K562 (cell line): ENCODE data around the gene TSHR. TPM values are rescaled to one million over a fixed set of nuclear protein-coding genes. Genes with fewer than 3 reads are reported as not detected.

Source experiments
- ATAC-seq: fragments of 200-7000 bp; cut with Tn5 transposase; 3 replicates; pipeline ENCODE4 v1.9.1; 2020; ENCODE audit warnings: moderate library complexity
- BruUV-seq: library from RNA; stranded (reverse); fragments of 400-500 nt; replicated peaks from 2 replicates; lab custom pipeline; 2021; lab: Mats Ljungman, UMichigan
- CTCF ChIA-PET: fragments of 300-600 bp; formaldehyde crosslinking; extraction: SDS; loops from one replicate; lab custom pipeline; 2021; ENCODE audit warnings: low intra/inter-chr PET ratio; lab: Yijun Ruan, JAX
- POLR2A ChIA-PET: fragments of 300-600, 350-650 bp; sonication (Branson Sonifier 250); formaldehyde crosslinking; extraction: SDS; loops from one replicate; lab custom pipeline; 2021; ENCODE audit warnings: antibody characterized with exemption, inconsistent platforms; lab: Yijun Ruan, JAX
- DNase-seq, 4 experiments: peaks; one replicate each; pipeline versions ENCODE4 v3.0.0 to v3.0.0-alpha.2; 2011 to 2018; ENCODE audit warnings: low spot score in 3 of 4, mixed read lengths in 3 of 4; ENCODE audit errors: extremely low read depth in 1 of 4
- FAIRE-seq: peaks from 2 replicates; lab custom pipeline; 2011; peaks lifted over from hg19 to GRCh38; lab: Jason Lieb, UNC
- H2AFZ ChIP-seq: 2 replicates; pipeline ENCODE4 v1.6.0; 2011; ENCODE audit warnings: low read depth, low read length, control low read depth, inconsistent platforms
- H3K27ac ChIP-seq: fragments of 200-600 bp; 3 replicates; pipeline ENCODE4 v1.8.0; 2011; ENCODE audit warnings: low read depth, mild to moderate bottlenecking, control low read depth, inconsistent platforms, low read length, moderate library complexity, mixed read lengths; ENCODE audit errors: extremely low read depth
- H3K27me3 ChIP-seq, 2 experiments: fragments of 300-600 bp in 1 of 2; 2 replicates in 1 of 2; 3 replicates in 1 of 2; pipeline versions ENCODE4 v1.6.0 to v1.8.0; 2011; ENCODE audit warnings: inconsistent platforms in 2 of 2, low read length in 2 of 2, mild to moderate bottlenecking in 1 of 2, mixed read lengths in 1 of 2, moderate library complexity in 1 of 2; ENCODE audit not compliant: control insufficient read depth in 2 of 2, insufficient read depth in 2 of 2
- H3K36me3 ChIP-seq: fragments of 300-600 bp; 3 replicates; pipeline ENCODE4 v1.8.0; 2011; ENCODE audit warnings: mild to moderate bottlenecking, low read length, inconsistent platforms; ENCODE audit not compliant: control insufficient read depth, insufficient read depth
- H3K4me1 ChIP-seq, 2 experiments: fragments of 200-600 bp in 1 of 2; replicated peaks in 1 of 2; 2 replicates in 1 of 2; 3 replicates in 1 of 2; pipeline versions ENCODE4 v1.5.1 to v1.8.0; 2011; ENCODE audit warnings: inconsistent platforms in 2 of 2, low read length in 2 of 2, mild to moderate bottlenecking in 1 of 2, mixed read lengths in 1 of 2, moderate library complexity in 1 of 2; ENCODE audit not compliant: control insufficient read depth in 2 of 2, insufficient read depth in 2 of 2
- H3K4me2 ChIP-seq: 2 replicates; pipeline ENCODE4 v1.6.1; 2011; ENCODE audit warnings: low read length, control low read depth, inconsistent platforms, mixed read lengths; ENCODE audit not compliant: insufficient read depth
- H3K4me3 ChIP-seq: fragments of 200-600 bp; sonication (generic), shearing (Covaris generic); 2 replicates; pipeline ENCODE4 v1.5.1; 2016; ENCODE audit warnings: control low read depth, inconsistent platforms
- H3K79me2 ChIP-seq: fragments of 200-600 bp; 3 replicates; pipeline ENCODE4 v1.8.0; 2011; ENCODE audit warnings: low read length, inconsistent platforms; ENCODE audit not compliant: control insufficient read depth, insufficient read depth
- H3K9ac ChIP-seq, 2 experiments: 2 replicates each; pipeline versions ENCODE4 v1.6.0 to v1.6.1; 2011; ENCODE audit warnings: low read depth in 2 of 2, low read length in 2 of 2, control low read depth in 1 of 2, inconsistent platforms in 1 of 2, mild to moderate bottlenecking in 1 of 2, mixed read lengths in 1 of 2; ENCODE audit not compliant: insufficient read depth in 1 of 2
- H3K9me1 ChIP-seq: one replicate; pipeline ENCODE4 v1.6.0; 2011; ENCODE audit warnings: inconsistent platforms, mild to moderate bottlenecking, low read length, moderate library complexity; ENCODE audit not compliant: control insufficient read depth, insufficient read depth
- H3K9me3 ChIP-seq: replicated peaks from 2 replicates; pipeline ENCODE4 v1.5.1; 2011; ENCODE audit warnings: low read depth, low read length, inconsistent platforms; ENCODE audit not compliant: control insufficient read depth, insufficient read depth
- H4K20me1 ChIP-seq: replicated peaks from 2 replicates; pipeline ENCODE4 v1.6.1; 2011; ENCODE audit warnings: low read length, inconsistent platforms, mixed read lengths; ENCODE audit not compliant: control insufficient read depth, insufficient read depth
- CBFB ChIP-seq: sonication (generic); formaldehyde crosslinking; IDR thresholded peaks from 2 replicates; pipeline ENCODE4 v1.4.0; 2020; ENCODE audit warnings: mild to moderate bottlenecking, missing genetic modification reagents
- ETV6 ChIP-seq, 3 experiments: fragments of 150-350 bp in 1 of 3; sonication (generic) in 1 of 3; formaldehyde crosslinking in 1 of 3; IDR thresholded peaks; 2 replicates each; pipeline versions ENCODE4 v1.6.1 to v1.8.0; 2014 to 2022; ENCODE audit warnings: borderline replicate concordance in 2 of 3, low read depth in 2 of 3, antibody characterized with exemption in 1 of 3, low read length in 1 of 3, mild to moderate bottlenecking in 1 of 3, missing genetic modification reagents in 1 of 3
- NFYB ChIP-seq: IDR thresholded peaks from 2 replicates; pipeline ENCODE4 v1.6.1; 2011; ENCODE audit warnings: mild to moderate bottlenecking, moderate library complexity; ENCODE audit not compliant: insufficient read length; ENCODE audit errors: extremely low read depth
- YBX1 ChIP-seq: fragments of 450-650 bp; IDR thresholded peaks from 2 replicates; pipeline ENCODE4 v1.7.1; 2016; ENCODE audit warnings: mild to moderate bottlenecking
- ZNF175 ChIP-seq: fragments of 200-800 bp; sonication (Bioruptor generic); IDR thresholded peaks from 2 replicates; pipeline ENCODE4 v1.6.1; 2016; ENCODE audit warnings: low read depth, mild to moderate bottlenecking, missing genetic modification characterization, missing compliant biosample characterization
- ZNF239 ChIP-seq: fragments of 250-450 bp; sonication (Bioruptor Pico); IDR thresholded peaks from 2 replicates; pipeline ENCODE4 v1.4.0; 2020; ENCODE audit warnings: mild to moderate bottlenecking
- ZNF3 ChIP-seq: fragments of 250-450 bp; sonication (Bioruptor Pico); IDR thresholded peaks from 2 replicates; pipeline ENCODE4 v1.5.0; 2021; ENCODE audit warnings: mild to moderate bottlenecking, moderate library complexity
- WGBS: fragments of 100-300 bp; shearing (Covaris generic); methylation state at CpG from one replicate; pipeline ENCODE4 v1.1.6; 2016; ENCODE audit warnings: low coverage, mixed read lengths; ENCODE audit not compliant: insufficient coverage; ENCODE audit errors: missing lambda C conversion rate; 5-methylcytosine and 5-hydroxymethylcytosine counted together
- in situ Hi-C: fragments of 300-500 bp; cut with MboI; formaldehyde crosslinking; loops from 4 replicates; pipeline ENCODE4 v1.15.0; 2018; ENCODE audit warnings: inconsistent platforms, mixed read lengths
- intact Hi-C: fragments of 100-400 bp; cut with micrococcal nuclease; formaldehyde crosslinking; loops from 2 replicates; pipeline ENCODE4 v1.14.2; 2022
- polyA plus RNA-seq, 8 experiments: library from polyadenylated mRNA; depleted of rRNA in 4 of 8; stranded (reverse) in 5 of 8; unstranded in 3 of 8; fragments of >200 nt; fragmentation: Nextera tagmentation in 2 of 8; fragmentation: Illumina TruSeq in 1 of 8; extraction: Ambion mirVana in 2 of 8; extraction: Trizol in 1 of 8; gene quantifications; 2 replicates each; pipeline versions ENCODE4 v1.2.1 to v1.2.3, GENCODE V29; 2011 to 2014; ENCODE audit warnings: inconsistent platforms in 1 of 8, missing spikeins in 1 of 8
- total RNA-seq, 7 experiments: library from RNA; depleted of rRNA in 6 of 7; stranded (reverse); fragments of >200 nt in 6 of 7; fragmentation: Illumina TruSeq in 2 of 7; extraction: Trizol in 2 of 7; gene quantifications; 2 replicates each; pipeline versions ENCODE4 v1.2.1 to v1.2.3, GENCODE V29; 2011 to 2021; ENCODE audit warnings: low replicate concordance in 1 of 7
- TF ChIP-seq, protein P1 (sequence below): fragments of 450-650 bp; IDR thresholded peaks from 2 replicates; pipeline ENCODE4 v1.6.1; 2016
- TF ChIP-seq, protein P2 (sequence below): fragments of 450-650 bp; IDR thresholded peaks from 2 replicates; pipeline ENCODE4 v1.6.1; 2016; ENCODE audit warnings: low read depth
- TF ChIP-seq, protein P3 (sequence below), 2 experiments: fragments of 200-800 bp in 1 of 2; sonication (Bioruptor generic) in 1 of 2; sonication (generic) in 1 of 2; formaldehyde crosslinking in 1 of 2; IDR thresholded peaks in 1 of 2; conservative IDR thresholded peaks in 1 of 2; 2 replicates each; pipeline versions ENCODE4 v1.5.0 to v1.6.1; 2016 to 2020; ENCODE audit warnings: missing compliant biosample characterization in 1 of 2, missing genetic modification characterization in 1 of 2, missing genetic modification reagents in 1 of 2

TSHR gene
- total and polyA plus RNA-seq, 9 of the 15 experiments (the other 6 are each of a cell fraction or from before 2014, with no cell fraction given) = 0.01 to 0.10 TPM; not detected in 7

DNA sequence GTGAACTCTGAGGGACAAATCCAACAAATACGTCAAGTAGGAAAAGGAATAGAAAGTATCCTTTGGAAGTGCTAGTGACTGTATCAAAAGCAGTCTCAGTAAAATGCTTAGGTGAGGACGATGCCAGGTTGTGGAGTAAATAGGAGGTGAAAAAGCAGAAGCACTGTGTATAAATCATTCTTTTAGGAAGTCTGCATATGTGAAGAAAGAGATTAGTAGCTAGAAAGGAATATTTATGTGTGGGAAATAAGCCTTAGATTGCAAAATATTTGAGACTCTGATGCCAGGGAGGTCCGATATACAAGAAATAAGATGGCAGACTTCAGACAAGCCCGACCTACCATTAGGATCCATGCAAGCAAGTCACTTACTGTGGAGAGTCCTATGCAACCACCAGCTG, 21.7 kb upstream of the TSHR start:
- Histone ChIP-seq H4K20me1 (no peaks in the 10 kb centered on the region), H2AFZ (no peak overlapping the region), H3K27ac (no peak overlapping the region), H3K9ac (no peak overlapping the region), H3K36me3 (no peaks in the 10 kb centered on the region), H3K4me1 (peaks cover 0 to 2% of the 10 kb centered on the region in 2 experiments; a peak in 2 of 5 replicates), H3K4me2 (no peak overlapping the region), H3K27me3 (no peaks in the 10 kb centered on the region), H3K9me1 (no peaks in the 10 kb centered on the region), H3K4me3 (no peak overlapping the region), H3K9me3 (no peaks in the 10 kb centered on the region), H3K79me2 (no peaks in the 10 kb centered on the region)
- BruUV-seq = no TSS peak
- ChIA-PET CTCF (no interaction called here), POLR2A (no interaction called here)
- ATAC-seq (no peak), FAIRE-seq (no peak), DNase-seq (no peak)
- WGBS = 51% methylated on average over 4 of the region's 4 CpGs
- intact Hi-C loops (no loop called here), in situ Hi-C loops (no loop called here)
- TF ChIP-seq ZNF3 = no peak
- TF ChIP-seq NFYB = no peak
- TF ChIP-seq YBX1 = no peak
- no peak for TF ChIP-seq ZNF239 (CRISPR knock-in tag)
- TF ChIP-seq CBFB (CRISPR knock-in tag) = no peak
- TF ChIP-seq, protein P1, sequence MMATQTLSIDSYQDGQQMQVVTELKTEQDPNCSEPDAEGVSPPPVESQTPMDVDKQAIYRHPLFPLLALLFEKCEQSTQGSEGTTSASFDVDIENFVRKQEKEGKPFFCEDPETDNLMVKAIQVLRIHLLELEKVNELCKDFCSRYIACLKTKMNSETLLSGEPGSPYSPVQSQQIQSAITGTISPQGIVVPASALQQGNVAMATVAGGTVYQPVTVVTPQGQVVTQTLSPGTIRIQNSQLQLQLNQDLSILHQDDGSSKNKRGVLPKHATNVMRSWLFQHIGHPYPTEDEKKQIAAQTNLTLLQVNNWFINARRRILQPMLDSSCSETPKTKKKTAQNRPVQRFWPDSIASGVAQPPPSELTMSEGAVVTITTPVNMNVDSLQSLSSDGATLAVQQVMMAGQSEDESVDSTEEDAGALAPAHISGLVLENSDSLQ = no peak
- no peak for TF ChIP-seq ETV6 (IDR thresholded peaks at IDR 0.05; ENCODE audit: borderline replicate concordance in 1 of 2, low read depth in 2 of 2, low read length in 1 of 2)
- no peak for TF ChIP-seq ETV6 (CRISPR knock-in tag; IDR thresholded peaks at IDR 0.05; ENCODE audit: borderline replicate concordance)
- TF ChIP-seq, protein P2, sequence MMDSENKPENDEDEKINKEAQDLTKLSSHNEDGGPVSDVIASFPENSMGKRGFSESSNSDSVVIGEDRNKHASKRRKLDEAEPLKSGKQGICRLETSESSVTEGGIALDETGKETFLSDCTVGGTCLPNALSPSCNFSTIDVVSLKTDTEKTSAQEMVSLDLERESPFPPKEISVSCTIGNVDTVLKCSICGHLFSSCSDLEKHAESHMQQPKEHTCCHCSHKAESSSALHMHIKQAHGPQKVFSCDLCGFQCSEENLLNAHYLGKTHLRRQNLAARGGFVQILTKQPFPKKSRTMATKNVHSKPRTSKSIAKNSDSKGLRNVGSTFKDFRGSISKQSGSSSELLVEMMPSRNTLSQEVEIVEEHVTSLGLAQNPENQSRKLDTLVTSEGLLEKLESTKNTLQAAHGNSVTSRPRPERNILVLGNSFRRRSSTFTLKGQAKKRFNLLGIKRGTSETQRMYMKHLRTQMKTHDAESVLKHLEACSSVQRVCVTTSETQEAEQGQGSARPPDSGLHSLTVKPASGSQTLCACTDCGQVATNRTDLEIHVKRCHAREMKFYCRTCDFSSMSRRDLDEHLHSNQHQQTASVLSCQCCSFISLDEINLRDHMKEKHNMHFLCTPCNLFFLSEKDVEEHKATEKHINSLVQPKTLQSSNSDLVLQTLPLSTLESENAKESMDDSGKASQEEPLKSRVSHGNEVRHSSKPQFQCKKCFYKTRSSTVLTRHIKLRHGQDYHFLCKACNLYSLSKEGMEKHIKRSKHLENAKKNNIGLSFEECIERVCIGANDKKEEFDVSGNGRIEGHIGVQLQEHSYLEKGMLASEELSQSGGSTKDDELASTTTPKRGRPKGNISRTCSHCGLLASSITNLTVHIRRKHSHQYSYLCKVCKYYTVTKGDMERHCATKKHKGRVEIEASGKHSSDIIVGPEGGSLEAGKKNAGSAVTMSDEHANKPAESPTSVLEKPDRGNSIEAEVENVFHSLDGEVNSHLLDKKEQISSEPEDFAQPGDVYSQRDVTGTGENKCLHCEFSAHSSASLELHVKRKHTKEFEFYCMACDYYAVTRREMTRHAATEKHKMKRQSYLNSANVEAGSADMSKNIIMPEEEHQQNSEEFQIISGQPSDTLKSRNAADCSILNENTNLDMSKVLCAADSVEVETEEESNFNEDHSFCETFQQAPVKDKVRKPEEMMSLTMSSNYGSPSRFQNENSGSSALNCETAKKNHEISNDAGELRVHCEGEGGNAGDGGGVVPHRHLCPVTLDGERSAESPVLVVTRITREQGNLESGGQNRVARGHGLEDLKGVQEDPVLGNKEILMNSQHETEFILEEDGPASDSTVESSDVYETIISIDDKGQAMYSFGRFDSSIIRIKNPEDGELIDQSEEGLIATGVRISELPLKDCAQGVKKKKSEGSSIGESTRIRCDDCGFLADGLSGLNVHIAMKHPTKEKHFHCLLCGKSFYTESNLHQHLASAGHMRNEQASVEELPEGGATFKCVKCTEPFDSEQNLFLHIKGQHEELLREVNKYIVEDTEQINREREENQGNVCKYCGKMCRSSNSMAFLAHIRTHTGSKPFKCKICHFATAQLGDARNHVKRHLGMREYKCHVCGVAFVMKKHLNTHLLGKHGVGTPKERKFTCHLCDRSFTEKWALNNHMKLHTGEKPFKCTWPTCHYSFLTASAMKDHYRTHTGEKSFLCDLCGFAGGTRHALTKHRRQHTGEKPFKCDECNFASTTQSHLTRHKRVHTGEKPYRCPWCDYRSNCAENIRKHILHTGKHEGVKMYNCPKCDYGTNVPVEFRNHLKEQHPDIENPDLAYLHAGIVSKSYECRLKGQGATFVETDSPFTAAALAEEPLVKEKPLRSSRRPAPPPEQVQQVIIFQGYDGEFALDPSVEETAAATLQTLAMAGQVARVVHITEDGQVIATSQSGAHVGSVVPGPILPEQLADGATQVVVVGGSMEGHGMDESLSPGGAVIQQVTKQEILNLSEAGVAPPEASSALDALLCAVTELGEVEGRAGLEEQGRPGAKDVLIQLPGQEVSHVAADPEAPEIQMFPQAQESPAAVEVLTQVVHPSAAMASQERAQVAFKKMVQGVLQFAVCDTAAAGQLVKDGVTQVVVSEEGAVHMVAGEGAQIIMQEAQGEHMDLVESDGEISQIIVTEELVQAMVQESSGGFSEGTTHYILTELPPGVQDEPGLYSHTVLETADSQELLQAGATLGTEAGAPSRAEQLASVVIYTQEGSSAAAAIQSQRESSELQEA = no peak
- no peak for TF ChIP-seq ZNF175
- TF ChIP-seq, protein P3, sequence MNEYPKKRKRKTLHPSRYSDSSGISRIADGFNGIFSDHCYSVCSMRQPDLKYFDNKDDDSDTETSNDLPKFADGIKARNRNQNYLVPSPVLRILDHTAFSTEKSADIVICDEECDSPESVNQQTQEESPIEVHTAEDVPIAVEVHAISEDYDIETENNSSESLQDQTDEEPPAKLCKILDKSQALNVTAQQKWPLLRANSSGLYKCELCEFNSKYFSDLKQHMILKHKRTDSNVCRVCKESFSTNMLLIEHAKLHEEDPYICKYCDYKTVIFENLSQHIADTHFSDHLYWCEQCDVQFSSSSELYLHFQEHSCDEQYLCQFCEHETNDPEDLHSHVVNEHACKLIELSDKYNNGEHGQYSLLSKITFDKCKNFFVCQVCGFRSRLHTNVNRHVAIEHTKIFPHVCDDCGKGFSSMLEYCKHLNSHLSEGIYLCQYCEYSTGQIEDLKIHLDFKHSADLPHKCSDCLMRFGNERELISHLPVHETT (CRISPR knock-in tag; conservative IDR thresholded peaks at IDR 0.05 in 1 of 2, IDR thresholded peaks at IDR 0.05 in 1 of 2) = no peak
